ENCODE results near the gene WDR38. TPM values are rescaled to one million over a fixed set of nuclear protein-coding genes. Genes with fewer than 3 reads are reported as not detected.
A peak's percentile ranks its signal among the peaks of the same experiment; 100 is the strongest.

WDR38 gene
- total and polyA plus RNA-seq, 2 of the 13 experiments (the other 11 are each of a cell fraction or from before 2014, with no cell fraction given) = not detected

DNA sequence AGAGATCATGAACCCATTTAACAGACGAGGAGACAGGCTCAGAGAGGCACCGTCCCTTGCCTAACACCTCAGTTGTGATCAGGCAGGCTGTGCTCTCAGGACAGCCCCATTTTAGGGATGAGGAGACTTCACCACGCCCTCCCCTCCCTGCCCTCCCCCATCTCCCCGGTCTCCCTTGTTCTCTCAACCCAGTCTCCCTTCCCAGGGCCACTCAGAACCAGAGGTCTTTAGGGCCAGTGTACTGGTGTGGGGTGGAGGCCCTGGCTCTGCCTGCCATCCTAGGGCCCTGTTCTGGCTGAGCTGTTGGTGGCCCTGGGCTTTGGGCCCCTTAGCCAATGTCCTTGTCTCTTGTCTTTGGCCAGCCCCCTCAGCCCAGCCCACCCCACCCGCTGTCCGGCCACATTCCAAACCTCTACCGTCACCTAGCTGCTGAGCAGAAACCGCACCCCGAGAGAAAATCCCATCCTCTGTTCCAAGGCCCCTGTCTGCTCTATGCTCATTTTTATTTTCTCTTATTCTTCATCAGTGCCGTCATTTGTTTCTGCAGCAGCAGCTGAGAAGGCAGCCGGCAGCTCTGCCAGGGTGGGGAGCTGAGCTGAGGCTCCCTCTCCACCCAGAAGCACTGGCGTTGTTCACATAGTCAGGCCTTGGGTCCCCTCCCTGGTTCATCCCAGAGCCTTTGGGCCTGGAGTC lies 42.5 kb upstream of the WDR38 start (continued):
- TF ChIP-seq, protein P1, sequence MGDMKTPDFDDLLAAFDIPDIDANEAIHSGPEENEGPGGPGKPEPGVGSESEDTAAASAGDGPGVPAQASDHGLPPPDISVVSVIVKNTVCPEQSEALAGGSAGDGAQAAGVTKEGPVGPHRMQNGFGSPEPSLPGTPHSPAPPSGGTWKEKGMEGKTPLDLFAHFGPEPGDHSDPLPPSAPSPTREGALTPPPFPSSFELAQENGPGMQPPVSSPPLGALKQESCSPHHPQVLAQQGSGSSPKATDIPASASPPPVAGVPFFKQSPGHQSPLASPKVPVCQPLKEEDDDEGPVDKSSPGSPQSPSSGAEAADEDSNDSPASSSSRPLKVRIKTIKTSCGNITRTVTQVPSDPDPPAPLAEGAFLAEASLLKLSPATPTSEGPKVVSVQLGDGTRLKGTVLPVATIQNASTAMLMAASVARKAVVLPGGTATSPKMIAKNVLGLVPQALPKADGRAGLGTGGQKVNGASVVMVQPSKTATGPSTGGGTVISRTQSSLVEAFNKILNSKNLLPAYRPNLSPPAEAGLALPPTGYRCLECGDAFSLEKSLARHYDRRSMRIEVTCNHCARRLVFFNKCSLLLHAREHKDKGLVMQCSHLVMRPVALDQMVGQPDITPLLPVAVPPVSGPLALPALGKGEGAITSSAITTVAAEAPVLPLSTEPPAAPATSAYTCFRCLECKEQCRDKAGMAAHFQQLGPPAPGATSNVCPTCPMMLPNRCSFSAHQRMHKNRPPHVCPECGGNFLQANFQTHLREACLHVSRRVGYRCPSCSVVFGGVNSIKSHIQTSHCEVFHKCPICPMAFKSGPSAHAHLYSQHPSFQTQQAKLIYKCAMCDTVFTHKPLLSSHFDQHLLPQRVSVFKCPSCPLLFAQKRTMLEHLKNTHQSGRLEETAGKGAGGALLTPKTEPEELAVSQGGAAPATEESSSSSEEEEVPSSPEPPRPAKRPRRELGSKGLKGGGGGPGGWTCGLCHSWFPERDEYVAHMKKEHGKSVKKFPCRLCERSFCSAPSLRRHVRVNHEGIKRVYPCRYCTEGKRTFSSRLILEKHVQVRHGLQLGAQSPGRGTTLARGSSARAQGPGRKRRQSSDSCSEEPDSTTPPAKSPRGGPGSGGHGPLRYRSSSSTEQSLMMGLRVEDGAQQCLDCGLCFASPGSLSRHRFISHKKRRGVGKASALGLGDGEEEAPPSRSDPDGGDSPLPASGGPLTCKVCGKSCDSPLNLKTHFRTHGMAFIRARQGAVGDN (CRISPR knock-in tag; IDR thresholded peaks at IDR 0.05) = peak; percentile 15; the same call in 1 of the 2 replicates
- TF ChIP-seq JUN (CRISPR knock-in tag; IDR thresholded peaks at IDR 0.05) (peak; percentile 80; the same call in 1 of the 2 replicates), ZNF12 (CRISPR knock-in tag; IDR thresholded peaks at IDR 0.05) (no peak), CCDC6 (CRISPR knock-in tag; IDR thresholded peaks at IDR 0.05) (0 out of 2 replicates have a peak, but pooled peaks have one; percentile 13), ZNF891 (CRISPR knock-in tag; IDR thresholded peaks at IDR 0.05) (0 out of 2 replicates have a peak, but pooled peaks have one; percentile 30), ZNF10 (CRISPR knock-in tag; IDR thresholded peaks at IDR 0.05; ENCODE audit: borderline replicate concordance, low read depth) (no peak), ETV5 (CRISPR knock-in tag; IDR thresholded peaks at IDR 0.05; ENCODE audit: borderline replicate concordance) (0 out of 2 replicates have a peak, but pooled peaks have one; percentile 13), GZF1 (CRISPR knock-in tag; IDR thresholded peaks at IDR 0.05) (no peak), ZFX (CRISPR knock-in tag; IDR thresholded peaks at IDR 0.05; ENCODE audit: low read depth) (peak; percentile 18; the same call in 1 of the 2 replicates), SRY (CRISPR knock-in tag; IDR thresholded peaks at IDR 0.05) (no peak), NFIB (CRISPR knock-in tag; IDR thresholded peaks at IDR 0.05; ENCODE audit: borderline replicate concordance) (no peak)
- TF ChIP-seq, protein P2, sequence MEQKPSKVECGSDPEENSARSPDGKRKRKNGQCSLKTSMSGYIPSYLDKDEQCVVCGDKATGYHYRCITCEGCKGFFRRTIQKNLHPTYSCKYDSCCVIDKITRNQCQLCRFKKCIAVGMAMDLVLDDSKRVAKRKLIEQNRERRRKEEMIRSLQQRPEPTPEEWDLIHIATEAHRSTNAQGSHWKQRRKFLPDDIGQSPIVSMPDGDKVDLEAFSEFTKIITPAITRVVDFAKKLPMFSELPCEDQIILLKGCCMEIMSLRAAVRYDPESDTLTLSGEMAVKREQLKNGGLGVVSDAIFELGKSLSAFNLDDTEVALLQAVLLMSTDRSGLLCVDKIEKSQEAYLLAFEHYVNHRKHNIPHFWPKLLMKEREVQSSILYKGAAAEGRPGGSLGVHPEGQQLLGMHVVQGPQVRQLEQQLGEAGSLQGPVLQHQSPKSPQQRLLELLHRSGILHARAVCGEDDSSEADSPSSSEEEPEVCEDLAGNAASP (CRISPR knock-in tag; IDR thresholded peaks at IDR 0.05; ENCODE audit: borderline replicate concordance) = no peak
- TF ChIP-seq, protein P3, sequence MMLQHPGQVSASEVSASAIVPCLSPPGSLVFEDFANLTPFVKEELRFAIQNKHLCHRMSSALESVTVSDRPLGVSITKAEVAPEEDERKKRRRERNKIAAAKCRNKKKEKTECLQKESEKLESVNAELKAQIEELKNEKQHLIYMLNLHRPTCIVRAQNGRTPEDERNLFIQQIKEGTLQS (CRISPR knock-in tag; IDR thresholded peaks at IDR 0.05) = peak; percentile 68
- TF ChIP-seq, protein P4, sequence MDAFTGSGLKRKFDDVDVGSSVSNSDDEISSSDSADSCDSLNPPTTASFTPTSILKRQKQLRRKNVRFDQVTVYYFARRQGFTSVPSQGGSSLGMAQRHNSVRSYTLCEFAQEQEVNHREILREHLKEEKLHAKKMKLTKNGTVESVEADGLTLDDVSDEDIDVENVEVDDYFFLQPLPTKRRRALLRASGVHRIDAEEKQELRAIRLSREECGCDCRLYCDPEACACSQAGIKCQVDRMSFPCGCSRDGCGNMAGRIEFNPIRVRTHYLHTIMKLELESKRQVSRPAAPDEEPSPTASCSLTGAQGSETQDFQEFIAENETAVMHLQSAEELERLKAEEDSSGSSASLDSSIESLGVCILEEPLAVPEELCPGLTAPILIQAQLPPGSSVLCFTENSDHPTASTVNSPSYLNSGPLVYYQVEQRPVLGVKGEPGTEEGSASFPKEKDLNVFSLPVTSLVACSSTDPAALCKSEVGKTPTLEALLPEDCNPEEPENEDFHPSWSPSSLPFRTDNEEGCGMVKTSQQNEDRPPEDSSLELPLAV (CRISPR knock-in tag; conservative IDR thresholded peaks at IDR 0.05; ENCODE audit: low read depth) = no peak
- TF ChIP-seq, protein P5, sequence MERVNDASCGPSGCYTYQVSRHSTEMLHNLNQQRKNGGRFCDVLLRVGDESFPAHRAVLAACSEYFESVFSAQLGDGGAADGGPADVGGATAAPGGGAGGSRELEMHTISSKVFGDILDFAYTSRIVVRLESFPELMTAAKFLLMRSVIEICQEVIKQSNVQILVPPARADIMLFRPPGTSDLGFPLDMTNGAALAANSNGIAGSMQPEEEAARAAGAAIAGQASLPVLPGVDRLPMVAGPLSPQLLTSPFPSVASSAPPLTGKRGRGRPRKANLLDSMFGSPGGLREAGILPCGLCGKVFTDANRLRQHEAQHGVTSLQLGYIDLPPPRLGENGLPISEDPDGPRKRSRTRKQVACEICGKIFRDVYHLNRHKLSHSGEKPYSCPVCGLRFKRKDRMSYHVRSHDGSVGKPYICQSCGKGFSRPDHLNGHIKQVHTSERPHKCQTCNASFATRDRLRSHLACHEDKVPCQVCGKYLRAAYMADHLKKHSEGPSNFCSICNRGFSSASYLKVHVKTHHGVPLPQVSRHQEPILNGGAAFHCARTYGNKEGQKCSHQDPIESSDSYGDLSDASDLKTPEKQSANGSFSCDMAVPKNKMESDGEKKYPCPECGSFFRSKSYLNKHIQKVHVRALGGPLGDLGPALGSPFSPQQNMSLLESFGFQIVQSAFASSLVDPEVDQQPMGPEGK (CRISPR knock-in tag; IDR thresholded peaks at IDR 0.05) = peak; percentile 49; the same call in 1 of the 2 replicates
